Skeletal muscle satellite cell (primary cell): Measurements from ENCODE around the gene STON2.

Experiments
- H3K27me3 ChIP-seq: 2 replicates; pipeline ENCODE4 v1.7.0; 2013; ENCODE audit warnings: low read length; ENCODE audit not compliant: control insufficient read depth, insufficient read depth
- H3K36me3 ChIP-seq: 2 replicates; pipeline ENCODE4 v1.7.0; 2013; ENCODE audit warnings: mild to moderate bottlenecking, control low read depth, low read length; ENCODE audit not compliant: insufficient read depth
- H3K4me1 ChIP-seq: 2 replicates; pipeline ENCODE4 v1.7.0; 2013; ENCODE audit warnings: low read length; ENCODE audit not compliant: control insufficient read depth, insufficient read depth
- H3K4me2 ChIP-seq: 2 replicates; pipeline ENCODE4 v1.7.0; 2013; ENCODE audit warnings: mild to moderate bottlenecking, low read length
- H3K4me3 ChIP-seq: 2 replicates; pipeline ENCODE4 v1.7.0; 2013; ENCODE audit warnings: low read length
- H3K9ac ChIP-seq: 2 replicates; pipeline ENCODE4 v1.7.0; 2013; ENCODE audit warnings: mild to moderate bottlenecking, low read depth, low read length, moderate library complexity
- H3K9me3 ChIP-seq: replicated peaks from 2 replicates; pipeline ENCODE4 v1.7.0; 2013; ENCODE audit warnings: mild to moderate bottlenecking, control low read depth, low read length

STON2 gene

DNA sequence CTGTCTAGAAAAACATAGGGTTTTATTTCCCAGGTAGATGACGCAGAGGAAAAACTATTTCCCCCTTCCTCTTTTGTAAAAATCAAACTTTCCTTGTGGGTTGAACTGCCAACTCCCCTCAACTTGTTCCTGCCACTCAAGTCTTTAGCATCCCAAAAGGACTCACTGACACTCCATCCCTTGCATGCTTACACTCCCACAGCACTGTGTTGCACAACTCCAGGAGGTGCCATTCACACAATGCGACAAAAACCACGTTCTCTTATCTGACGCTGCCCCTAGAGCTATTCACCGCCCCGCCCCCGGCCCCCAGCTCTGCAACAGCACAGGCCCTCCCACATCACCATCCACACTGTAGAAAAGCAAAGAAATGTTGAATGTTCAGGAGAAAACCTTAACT lies 16.9 kb upstream of the STON2 start:
- Histone ChIP-seq H3K27me3 (no peaks in the 10 kb centered on the region), H3K9ac (no peak overlapping the region), H3K4me2 (no peak overlapping the region), H3K9me3 (no peaks in the 10 kb centered on the region), H3K4me1 (no peaks in the 10 kb centered on the region), H3K36me3 (no peaks in the 10 kb centered on the region), H3K4me3 (no peak overlapping the region)

DNA sequence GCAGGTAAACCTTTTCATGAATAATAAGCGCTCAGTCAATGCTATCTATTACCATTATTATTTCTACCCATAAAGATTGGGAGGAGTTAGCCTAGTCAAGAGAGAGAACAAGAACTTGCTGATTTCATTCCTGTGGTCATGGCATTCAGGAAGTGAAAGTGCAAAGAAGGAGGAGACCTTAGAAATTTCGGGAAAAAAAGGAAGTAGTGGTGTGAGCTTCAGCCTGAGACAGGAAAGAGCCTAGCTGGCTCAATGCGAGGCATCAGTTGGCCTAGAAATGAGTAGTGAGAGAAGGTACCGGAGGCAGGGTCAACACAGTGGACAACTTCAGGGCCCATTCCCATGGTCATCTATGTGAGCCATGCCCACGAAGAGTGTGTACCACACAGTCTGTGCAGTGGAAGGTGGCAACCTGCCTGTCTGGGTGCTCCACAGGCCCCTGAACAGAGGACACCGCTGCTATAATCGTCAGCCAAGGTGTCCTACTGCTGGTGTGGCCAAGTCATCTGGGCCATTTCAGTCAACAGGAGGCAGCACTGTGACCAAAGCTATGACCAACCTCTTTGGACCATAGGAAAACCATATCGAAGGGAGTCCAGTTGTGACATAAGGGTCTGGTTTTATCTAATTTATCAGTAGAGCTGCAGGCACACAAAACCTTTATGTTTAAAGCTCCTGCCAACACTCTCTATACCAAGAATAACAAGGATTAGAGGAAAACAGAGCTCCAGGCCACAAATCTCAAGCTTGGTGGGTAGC lies 16.2 kb upstream of the STON2 start:
- H3K27me3 ChIP-seq = no peaks in the 10 kb centered on the region
- H3K9me3 ChIP-seq = no peaks in the 10 kb centered on the region
- no peak overlapping the region for H3K4me3 ChIP-seq
- H3K4me1 ChIP-seq = no peaks in the 10 kb centered on the region
- no peak overlapping the region for H3K4me2 ChIP-seq
- H3K36me3 ChIP-seq = no peaks in the 10 kb centered on the region
- no peak overlapping the region for H3K9ac ChIP-seq

DNA sequence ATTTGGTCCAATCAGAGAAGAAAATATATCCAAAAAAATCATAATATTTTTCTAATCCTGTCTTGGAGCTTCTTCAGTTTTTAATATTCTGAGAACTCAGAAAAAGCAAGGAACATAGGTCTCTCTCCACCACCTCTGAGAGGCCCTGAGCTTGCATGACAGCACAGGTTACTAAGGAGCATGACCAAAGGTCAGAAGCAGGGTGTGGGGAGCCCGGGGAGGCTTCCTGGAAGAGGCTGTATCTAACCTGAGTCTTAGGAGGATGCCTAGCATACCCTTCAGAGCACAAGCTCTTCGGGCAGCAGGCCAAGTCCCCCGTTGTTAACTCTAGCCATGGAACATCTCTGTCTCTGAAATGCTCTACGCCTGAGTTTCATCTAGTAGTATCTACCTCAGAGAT lies 15.7 kb upstream of the STON2 start:
- H3K36me3 ChIP-seq = no peaks in the 10 kb centered on the region
- no peak overlapping the region for H3K9ac ChIP-seq
- H3K27me3 ChIP-seq = peaks cover 2% of the 10 kb centered on the region
- H3K9me3 ChIP-seq = no peaks in the 10 kb centered on the region
- no peak overlapping the region for H3K4me2 ChIP-seq
- no peaks in the 10 kb centered on the region for H3K4me1 ChIP-seq
- no peak overlapping the region for H3K4me3 ChIP-seq

DNA sequence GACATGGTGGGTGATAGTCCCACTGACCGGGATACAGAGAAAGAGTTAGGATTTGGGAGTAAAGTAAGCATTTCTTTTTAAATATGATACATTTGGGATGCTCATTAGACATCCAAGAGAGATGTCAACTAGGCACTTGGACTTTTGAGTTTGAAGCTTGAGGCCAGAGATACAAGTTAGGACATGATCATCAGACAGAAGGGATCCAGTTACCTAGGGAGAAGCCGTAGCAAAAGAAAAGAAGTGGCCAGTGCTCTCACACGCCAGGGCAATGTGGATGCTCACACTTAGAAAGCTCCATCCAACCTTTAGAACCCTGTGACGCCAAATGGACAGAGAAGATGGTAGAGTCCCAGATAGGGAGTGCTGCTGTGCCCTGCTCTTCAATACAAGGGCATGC lies 14.0 kb upstream of the STON2 start:
- no peaks in the 10 kb centered on the region for H3K9me3 ChIP-seq
- H3K4me2 ChIP-seq = no peak overlapping the region
- H3K27me3 ChIP-seq = peaks cover 9% of the 10 kb centered on the region
- H3K9ac ChIP-seq = no peak overlapping the region
- no peaks in the 10 kb centered on the region for H3K36me3 ChIP-seq
- no peaks in the 10 kb centered on the region for H3K4me1 ChIP-seq
- no peak overlapping the region for H3K4me3 ChIP-seq

DNA sequence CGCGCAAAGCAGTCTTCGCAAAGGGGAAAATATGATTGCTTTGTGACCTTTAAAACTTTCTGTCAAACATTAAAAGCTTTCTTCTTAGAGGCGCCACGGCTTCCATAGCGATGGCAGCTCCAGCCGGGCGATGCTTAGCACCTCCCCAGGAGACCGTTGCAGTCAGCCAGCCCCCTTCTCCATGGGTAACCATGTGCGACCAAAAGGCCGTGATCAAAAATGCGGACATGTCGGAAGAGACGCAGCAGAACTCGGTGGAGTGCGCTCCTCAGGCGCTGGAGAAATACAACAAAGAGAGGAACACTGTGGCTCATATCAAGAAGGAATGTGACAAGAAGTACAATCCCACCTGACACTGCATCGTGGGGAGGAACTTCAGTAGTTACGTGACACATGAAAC lies 12.7 kb upstream of the STON2 start:
- H3K4me1 ChIP-seq = no peaks in the 10 kb centered on the region
- H3K36me3 ChIP-seq = no peaks in the 10 kb centered on the region
- peaks cover 10% of the 10 kb centered on the region for H3K27me3 ChIP-seq
- no peak overlapping the region for H3K4me3 ChIP-seq
- H3K9me3 ChIP-seq = no peaks in the 10 kb centered on the region
- no peak overlapping the region for H3K4me2 ChIP-seq
- no peak overlapping the region for H3K9ac ChIP-seq

DNA sequence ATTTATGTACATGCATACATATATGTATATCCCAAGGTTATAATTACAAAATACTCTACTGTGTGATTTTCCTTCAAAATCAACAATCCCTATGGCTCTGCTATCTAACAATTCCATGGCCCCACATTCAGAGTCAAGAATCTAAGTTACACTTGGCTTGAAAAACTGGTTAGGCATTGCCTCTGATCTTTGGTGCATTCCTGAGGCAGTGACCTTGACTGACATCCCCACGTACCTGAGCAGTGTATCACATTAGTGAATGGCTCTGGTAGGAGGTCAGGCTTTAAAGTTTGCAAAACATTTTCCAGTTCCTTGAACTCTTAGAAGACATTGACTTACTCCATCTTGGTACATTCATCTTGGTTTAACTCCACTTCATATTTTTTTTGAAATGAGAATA lies 8.5 kb upstream of the STON2 start:
- Histone ChIP-seq H3K4me3 (no peak overlapping the region), H3K9me3 (no peaks in the 10 kb centered on the region), H3K4me1 (peaks cover 11% of the 10 kb centered on the region), H3K4me2 (no peak overlapping the region), H3K9ac (no peak overlapping the region), H3K36me3 (no peaks in the 10 kb centered on the region), H3K27me3 (peaks cover 22% of the 10 kb centered on the region)

DNA sequence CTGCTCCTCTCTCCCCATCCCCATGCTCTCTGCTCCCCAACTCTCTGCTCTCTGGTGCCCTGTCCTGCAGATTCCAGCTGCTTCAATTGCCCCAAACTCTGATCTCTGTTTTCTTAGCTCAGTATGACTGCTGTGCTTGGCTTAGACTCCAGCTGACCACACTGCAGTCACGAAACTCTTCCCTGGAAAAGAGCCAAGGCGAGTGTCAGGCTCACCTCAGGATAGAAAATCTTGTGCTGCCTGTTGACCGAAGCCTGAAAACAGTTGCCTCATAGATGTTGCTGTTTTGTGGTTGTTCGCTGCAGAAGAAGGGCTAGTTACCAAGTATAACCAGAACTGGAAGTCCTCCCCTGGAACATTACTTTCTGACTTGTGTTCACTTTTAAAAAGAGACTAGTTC lies 6.7 kb upstream of the STON2 start:
- no peaks in the 10 kb centered on the region for H3K9me3 ChIP-seq
- no peak overlapping the region for H3K9ac ChIP-seq
- H3K36me3 ChIP-seq = no peaks in the 10 kb centered on the region
- H3K4me1 ChIP-seq = peaks cover 21% of the 10 kb centered on the region
- H3K4me2 ChIP-seq = peak overlapping the region; percentile 6
- peaks cover 30% of the 10 kb centered on the region for H3K27me3 ChIP-seq
- H3K4me3 ChIP-seq = no peak overlapping the region

DNA sequence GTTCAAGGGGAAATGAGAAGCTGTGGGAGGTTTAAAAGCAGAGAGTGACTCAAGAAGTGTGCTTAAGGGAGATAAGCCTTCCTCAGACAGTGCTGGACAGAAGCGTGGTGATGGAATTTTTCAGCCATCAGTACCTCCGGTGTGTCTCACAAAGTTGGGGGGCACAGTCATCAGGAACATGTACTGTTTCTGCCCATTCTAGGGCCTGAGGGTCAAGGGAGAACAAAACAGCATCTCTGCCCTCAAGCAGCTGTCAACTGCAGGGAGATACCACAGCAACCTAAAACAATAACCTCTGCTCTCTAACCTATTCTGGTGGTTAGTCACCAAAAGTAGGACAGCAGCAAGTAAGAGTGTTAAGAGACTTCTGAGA lies 2.0 kb upstream of the STON2 start:
- peaks cover 39% of the 10 kb centered on the region for H3K4me1 ChIP-seq
- peak overlapping the region; percentile 46 for H3K4me3 ChIP-seq
- H3K9me3 ChIP-seq = no peaks in the 10 kb centered on the region
- peak overlapping the region; percentile 66 for H3K4me2 ChIP-seq
- H3K36me3 ChIP-seq = no peaks in the 10 kb centered on the region
- peak overlapping the region; percentile 57 for H3K9ac ChIP-seq
- H3K27me3 ChIP-seq = peaks cover 15% of the 10 kb centered on the region

DNA sequence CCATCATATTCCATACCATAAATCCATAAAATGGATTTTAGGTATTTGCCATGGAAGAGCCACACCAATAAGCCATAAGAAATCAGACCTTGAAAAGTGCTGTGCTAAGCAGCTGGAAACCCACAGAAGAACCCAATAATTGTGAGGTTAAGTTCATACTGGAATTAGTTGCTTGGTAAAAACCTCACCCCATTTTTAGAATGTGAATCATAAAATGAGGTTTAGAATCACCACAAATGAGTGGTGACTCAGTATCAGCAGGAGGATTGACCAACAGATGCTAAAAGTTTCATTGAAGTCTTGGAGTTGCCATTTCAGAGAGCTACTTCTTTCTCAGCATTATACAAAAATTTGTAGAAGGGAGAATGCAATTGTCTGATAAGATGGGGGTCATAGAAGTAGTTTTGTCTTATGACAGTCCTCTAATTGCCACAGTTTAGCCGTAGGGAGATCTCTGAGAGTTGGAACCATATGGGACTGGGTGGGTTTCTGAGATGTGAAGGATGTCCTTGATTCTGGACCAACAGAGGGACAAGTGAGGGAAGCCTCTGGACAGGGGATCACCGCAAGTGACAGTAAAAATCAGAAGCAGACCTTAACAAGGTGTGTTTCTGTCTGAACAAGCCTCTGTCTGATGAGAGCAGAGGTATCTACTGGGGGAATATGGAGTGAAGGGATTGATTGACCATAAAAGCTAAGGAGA lies 1.4 kb upstream of the STON2 start:
- Histone ChIP-seq H3K4me3 (peak overlapping the region; percentile 52), H3K9ac (peak overlapping the region; percentile 76)

DNA sequence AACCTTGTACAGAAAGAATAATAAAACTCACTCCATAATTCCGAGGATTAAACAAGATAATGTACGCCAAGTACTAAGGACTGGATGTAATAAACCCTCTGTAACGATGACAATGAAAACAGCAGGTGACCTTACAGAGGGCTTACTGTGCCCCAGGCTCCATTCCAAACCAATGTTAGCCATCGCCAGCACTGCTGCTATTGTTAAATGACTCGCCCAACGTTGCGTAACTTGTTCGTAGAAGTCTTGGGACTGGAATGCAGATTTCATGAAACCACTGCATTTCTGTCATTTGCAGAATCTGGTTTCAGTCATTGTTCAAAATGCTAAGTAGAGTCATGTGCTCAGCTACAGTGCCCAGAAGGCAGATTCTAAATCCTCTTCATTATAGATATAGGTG lies 728 bp upstream of the STON2 start:
- peaks cover 35% of the 10 kb centered on the region for H3K4me1 ChIP-seq
- peak overlapping the region; percentile 76 for H3K9ac ChIP-seq
- peaks cover 12% of the 10 kb centered on the region for H3K27me3 ChIP-seq
- H3K4me3 ChIP-seq = peak overlapping the region; percentile 52
- no peaks in the 10 kb centered on the region for H3K36me3 ChIP-seq
- H3K4me2 ChIP-seq = peak overlapping the region; percentile 79
- H3K9me3 ChIP-seq = no peaks in the 10 kb centered on the region

More for the DNA sequence above, 1.4 kb upstream of the STON2 start:
- H3K27me3 ChIP-seq = peaks cover 14% of the 10 kb centered on the region
- H3K9me3 ChIP-seq = no peaks in the 10 kb centered on the region
- no peaks in the 10 kb centered on the region for H3K36me3 ChIP-seq
- peaks cover 35% of the 10 kb centered on the region for H3K4me1 ChIP-seq
- peak overlapping the region; percentile 79 for H3K4me2 ChIP-seq

DNA sequence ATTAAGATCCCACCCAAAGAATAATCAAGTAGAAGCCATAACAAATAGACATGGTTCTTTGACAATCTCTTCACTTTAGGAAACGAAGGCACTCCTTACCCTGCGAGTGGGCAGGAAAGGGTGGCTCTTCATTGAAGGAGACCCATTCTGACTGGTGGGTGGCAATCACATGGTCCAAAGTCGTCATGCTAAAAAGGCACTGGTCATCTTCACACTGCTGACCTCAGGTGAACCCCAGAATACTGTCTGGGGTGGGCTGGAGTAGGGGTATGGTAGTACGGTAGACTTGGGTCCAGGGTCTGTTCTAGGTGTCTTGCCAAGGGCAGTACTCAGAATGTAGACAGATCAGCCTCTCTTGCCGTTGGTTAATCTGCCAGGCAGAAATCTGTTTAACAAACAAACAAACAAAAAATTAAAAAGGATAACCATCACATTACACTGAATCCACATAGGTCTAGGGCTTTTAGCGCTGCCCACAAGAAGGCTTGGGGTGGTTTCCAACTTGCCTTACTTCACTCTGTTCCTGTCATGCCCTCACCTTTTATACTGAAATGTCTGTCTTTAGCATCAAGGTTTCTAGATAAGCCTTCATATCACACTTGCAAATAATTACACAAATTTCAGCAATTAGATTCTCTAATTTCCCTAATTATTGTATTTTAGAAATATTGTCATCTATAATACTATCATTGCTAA lies 1.8 kb downstream of the STON2 start:
- no peak overlapping the region for H3K4me3 ChIP-seq
- H3K9me3 ChIP-seq = no peaks in the 10 kb centered on the region
- H3K4me1 ChIP-seq = peaks cover 35% of the 10 kb centered on the region
- H3K27me3 ChIP-seq = peaks cover 9% of the 10 kb centered on the region
- no peaks in the 10 kb centered on the region for H3K36me3 ChIP-seq
- no peak overlapping the region for H3K9ac ChIP-seq
- no peak overlapping the region for H3K4me2 ChIP-seq
